HG03354 (cell line): Measurements from ENCODE around the gene TEX13D.
"Not testable (repeated sequence)": the region's sequence is repeated elsewhere in the genome, so short reads cannot be mapped to it uniquely, and the experiment has no call there.

Source experiments
- ATAC-seq: cut with Tn5 transposase; IDR thresholded peaks from one replicate; pipeline ENCODE4 v1.9.1; 2021; ENCODE audit warnings: mild to moderate bottlenecking; ENCODE audit not compliant: unreplicated experiment, poor library complexity, severe bottlenecking

Gene TEX13D

GRCh38 chrX:124332481-124333424, at the start of gene TEX13D:
Gene TEX13D (plus strand): TSS chrX:124332660. CDS start chrX:124332918, 258 bp downstream.
- ATAC-seq, result no peak

DNA sequence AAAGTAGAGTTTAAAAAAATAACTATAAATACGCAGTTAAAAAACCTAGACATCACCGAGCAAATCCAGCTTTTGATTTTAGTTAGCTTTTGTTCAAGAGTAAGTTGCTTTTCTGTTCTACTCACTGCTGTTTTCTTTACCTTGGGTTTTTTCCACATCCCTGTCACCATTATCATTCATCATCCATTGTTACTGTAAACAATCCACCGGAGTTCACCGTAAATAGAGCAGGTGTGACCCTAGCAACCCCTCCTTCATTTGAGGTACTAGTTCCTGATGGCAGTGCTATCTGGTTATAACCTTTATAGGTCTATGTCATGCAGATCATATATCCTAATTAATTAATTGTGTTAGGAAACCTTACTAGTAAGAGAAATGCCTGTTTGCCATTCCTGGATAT, 43.0 kb upstream of the TEX13D start:
- no peak for ATAC-seq

- no peak for ATAC-seq
Measured at GRCh38 chrX:124293810-124294209, 38.6 kb upstream of the TEX13D start.

- not testable (repeated sequence) for ATAC-seq
Measured at GRCh38 chrX:124299323-124299722, 33.1 kb upstream of the TEX13D start.

DNA sequence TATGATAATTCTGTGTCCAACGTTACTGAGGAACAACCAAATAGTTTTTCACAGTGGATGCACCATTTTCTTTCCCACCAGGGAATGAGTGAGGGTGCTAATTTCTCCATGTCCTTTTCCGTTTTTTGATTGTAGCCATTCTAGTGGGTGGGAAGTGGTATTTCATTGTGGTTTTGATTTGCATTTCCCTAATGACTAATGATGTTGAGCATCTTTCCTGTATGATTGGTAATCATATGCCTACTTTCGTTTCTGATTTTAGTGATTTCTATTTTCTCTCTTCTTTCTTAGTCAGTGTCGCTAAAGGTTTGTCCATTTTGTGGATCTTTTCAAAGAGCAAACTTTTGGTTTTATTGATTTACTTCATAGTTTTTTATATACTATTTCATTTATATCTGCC, 32.1 kb upstream of the TEX13D start:
- ATAC-seq, result peak; percentile 64

- ATAC-seq, result no peak
Measured at GRCh38 chrX:124307253-124307907, 25.1 kb upstream of the TEX13D start.

DNA sequence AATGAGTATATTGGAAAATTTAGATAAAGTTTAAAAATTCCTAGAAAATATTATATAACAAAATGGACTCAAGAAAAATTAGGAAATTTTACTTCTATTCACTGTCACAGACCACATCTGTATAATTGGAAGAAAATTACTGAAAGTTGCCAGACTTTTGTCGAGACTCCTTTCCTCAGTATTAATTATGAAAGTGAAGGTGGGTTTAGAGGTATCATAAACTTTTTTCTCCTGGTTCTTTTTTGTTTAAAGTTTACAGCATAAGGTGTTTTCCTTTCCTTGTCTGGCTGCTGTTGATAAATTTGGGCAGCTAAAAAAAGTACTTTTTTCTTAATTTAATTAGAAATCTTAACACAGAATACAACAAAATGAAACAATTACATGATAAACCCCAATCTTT, 6.7 kb upstream of the TEX13D start:
- ATAC-seq, result no peak

DNA sequence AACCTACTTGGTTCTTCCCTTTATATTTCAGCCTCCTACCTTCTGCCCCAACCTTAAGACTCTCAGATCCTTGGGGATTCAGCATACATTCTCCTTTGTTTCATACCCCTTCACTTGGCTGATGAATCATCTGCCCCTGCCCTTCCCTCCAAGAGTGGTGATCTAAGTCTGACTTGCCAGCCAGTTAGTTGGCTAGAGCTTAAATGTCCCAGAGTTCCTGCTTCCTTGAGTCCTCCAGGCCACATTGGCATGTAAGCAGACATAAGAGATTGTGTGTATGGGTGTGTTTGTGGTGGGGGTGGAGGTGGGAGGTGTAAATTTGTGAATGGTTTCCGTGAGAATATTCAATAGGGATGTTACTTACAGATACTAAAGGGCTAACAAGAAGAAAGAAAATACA, 3.7 kb upstream of the TEX13D start:
- no peak for ATAC-seq

GRCh38 chrX:124333862-124334261, 1.4 kb downstream of the TEX13D start:
- peak; percentile 39 for ATAC-seq

DNA sequence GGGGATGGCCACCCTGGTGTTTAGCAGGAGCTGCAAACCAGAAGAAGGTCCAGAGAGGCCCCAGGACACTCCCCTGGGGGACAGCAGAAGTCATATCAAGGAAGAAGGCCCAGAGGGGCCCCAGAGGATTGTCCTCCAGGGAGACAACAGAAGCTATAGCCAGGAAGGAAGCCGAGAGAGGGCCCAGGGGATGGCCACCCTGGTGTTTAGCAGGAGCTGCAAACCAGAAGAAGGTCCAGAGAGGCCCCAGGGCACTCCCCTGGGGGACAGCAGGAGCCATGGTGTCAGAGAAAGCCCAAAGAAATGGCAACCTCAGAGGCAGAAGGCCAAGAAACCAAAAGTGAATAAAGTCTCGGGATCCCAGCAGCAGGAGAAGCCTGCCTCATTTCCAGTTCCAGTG, 2.1 kb downstream of the TEX13D start:
- ATAC-seq, result peak; percentile 8

GRCh38 chrX:124335598-124335997, 3.1 kb downstream of the TEX13D start:
- no peak for ATAC-seq

DNA sequence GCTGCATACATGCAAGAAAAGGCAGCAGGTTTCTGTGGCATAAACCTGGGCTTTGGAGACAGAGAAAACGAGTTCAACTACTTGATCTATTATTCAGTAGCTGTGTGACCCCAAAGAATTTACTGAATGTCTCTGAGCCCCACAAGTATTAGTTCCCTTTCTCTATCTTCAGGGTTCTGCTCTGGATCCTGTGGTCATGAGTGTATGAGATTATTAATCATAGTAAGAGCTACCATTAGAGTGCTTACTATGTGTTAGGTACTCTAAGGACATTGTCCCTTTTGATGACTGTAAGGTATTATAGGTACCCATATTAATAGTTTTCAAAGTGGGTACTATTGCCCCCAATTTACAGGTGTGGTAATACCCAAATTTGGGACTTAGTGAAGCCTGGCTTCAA, 5.5 kb downstream of the TEX13D start:
- no peak for ATAC-seq

- ATAC-seq, result no peak
Measured at GRCh38 chrX:124338733-124339514, 6.5 kb downstream of the TEX13D start.

GRCh38 chrX:124341396-124342132, 9.1 kb downstream of the TEX13D start:
- no peak for ATAC-seq

DNA sequence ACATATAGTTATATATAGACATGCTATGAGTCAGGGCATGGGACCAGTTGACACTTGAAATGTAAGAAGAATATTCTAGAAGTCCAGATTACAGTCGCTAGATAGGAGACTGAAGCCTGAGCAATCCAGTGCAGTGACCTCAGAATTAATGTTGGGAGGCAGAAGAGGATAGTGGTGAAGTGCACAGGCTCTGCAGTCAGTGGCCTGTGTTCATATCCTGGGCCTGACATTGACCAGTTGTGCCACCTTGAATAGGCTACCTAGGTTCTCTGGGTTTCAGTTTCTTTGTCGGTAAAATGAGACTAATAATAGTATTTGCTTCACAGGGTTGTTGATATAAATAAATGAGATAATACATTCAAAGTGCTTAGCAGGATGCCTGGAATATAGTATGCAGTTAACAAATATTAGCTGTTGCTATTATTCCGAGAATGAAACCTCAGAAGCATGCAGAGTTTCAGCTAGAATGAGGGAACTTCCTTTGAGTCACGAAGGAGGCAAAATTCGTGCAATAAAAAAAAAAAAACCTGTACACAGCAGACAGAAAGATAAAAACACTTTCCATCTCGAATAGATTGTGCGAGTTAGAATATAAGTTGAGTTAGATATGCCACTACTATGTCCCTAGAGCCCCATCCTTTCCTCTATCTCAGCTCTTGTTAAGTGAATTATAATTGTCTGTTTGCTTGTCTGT, 9.9 kb downstream of the TEX13D start:
- ATAC-seq, result no peak

- no peak for ATAC-seq
Measured at GRCh38 chrX:124343016-124343415, 10.6 kb downstream of the TEX13D start.

DNA sequence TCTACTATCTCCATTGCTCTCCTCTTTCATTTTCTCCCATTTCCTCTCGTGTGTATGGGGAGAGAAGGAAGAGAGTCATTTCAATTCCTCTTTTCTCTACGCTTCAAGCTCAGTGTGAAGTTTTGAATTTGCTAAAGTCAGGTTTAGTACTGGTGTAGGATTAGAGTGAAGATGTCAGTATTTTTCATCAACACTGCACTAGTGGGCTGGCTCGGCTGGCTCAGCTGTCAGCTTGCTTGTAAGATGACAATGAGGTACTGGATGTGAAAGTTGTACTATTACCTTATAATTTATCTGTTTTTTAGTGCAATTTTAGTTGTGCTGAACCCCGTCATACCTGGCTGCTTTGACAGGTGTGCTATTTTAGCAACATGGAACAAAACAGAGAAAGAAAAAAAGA, 11.8 kb downstream of the TEX13D start:
- peak; percentile 46 for ATAC-seq

DNA sequence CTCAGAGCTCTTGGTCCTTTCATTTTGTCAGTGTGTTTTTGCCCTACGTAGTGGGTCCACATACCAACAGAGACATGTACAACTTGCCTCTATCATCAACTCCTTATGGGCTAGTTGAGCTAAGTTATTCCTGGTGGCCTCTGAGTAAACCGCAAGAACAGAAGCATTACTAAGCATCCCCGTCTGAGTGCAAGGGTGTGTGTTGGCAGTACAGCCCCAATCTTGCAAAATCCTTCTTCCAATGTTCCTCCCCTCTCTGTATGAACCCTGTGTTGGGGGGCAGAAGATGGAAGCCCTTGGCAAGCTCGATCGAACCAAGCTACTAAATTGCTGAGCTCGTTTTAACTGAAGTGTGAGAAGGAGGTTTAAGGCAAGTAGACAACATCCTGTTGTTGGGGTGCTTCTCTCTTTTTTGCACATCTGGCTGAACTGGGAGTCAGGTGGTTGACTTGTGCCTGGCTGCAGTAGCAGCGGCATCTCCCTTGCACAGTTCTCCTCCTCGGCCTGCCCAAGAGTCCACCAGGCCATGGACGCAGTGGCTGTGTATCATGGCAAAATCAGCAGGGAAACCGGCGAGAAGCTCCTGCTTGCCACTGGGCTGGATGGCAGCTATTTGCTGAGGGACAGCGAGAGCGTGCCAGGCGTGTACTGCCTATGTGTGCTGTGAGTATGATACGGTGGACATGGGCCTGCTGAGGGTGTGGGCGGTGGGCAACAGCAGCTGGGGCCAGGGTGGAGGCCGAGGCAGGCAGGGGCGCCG, 13.8 kb downstream of the TEX13D start, which contains the start of gene SH2D1A:
Gene SH2D1A, plus strand, starts transcription at position 447 of the 760 bp plus-strand sequence. Its CDS starts 80 bp downstream, at position 527.
- no peak for ATAC-seq
